ENCODE results near the gene FBXO34.

Gene FBXO34

GRCh38 chr14:55270832-55271571, at the start of gene FBXO34:
TSS of gene FBXO34 (plus strand) at chr14:55271421. CDS start at chr14:55350391, 78,970 bp downstream.
- in situ Hi-C loops (cut with HindIII; ENCODE audit: low sequenced_read_pairs): no loop called here

GRCh38 chr14:55221968-55222367, 49.3 kb upstream of the FBXO34 start:
- in situ Hi-C loops (cut with HindIII; ENCODE audit: low sequenced_read_pairs): no loop called here

GRCh38 chr14:55223364-55223763, 47.9 kb upstream of the FBXO34 start:
- in situ Hi-C loops (cut with HindIII; ENCODE audit: low sequenced_read_pairs): no loop called here

DNA sequence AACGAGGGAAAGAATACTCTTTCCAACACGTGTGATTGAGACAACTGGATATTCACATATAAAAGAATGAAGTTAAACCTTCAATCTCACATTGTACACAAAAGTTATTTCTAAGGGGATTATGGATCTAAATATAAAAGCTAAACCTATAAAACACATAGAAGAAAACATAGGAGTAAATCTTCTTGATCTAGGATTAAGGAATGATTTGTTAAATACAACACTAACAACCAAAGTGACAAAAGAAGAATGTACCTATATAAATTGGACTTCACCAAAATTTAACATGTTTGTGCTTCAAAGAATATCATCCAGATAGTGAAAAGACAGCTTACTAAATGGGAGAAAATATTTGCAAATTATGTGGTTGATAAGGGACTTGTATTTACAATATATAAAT, 43.0 kb upstream of the FBXO34 start:
- in situ Hi-C loops (cut with HindIII; ENCODE audit: low sequenced_read_pairs): no loop called here

GRCh38 chr14:55233591-55233990, 37.6 kb upstream of the FBXO34 start:
- in situ Hi-C loops (cut with HindIII; ENCODE audit: low sequenced_read_pairs): no loop called here

DNA sequence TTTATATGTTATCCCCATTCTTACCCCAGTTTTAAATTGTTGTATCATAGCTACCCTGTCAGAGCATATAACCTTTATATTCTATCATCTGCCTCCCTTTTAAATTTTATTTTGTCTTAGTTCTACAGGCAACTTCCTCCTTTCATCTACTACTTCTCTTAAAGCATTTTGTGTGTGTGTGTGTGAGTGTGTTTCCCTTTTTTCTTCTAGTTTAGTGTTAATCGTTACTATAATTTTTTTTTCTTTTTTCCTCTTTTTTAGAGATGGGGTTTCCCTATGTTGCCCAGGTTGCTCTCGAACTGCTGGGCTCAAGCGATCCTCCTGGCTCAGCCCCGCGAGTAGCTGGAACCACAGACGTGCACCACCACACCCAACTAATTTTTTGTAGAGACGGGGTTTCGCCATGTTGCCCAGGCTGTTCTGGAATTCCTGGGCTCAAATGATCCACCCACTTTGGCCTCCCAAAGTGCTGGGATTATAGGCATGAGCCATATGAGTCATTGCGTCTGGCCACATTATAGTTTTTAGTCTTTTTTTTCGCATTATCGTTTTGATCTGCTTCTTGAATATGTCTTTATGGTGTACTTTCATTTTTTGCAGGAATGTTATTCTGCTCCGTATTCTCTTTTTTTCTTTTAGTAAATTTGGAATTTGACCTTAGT, 33.1 kb upstream of the FBXO34 start:
- in situ Hi-C loops (cut with HindIII; ENCODE audit: low sequenced_read_pairs): no loop called here

GRCh38 chr14:55239320-55239719, 31.9 kb upstream of the FBXO34 start:
- in situ Hi-C loops (cut with HindIII; ENCODE audit: low sequenced_read_pairs): no loop called here

GRCh38 chr14:55240526-55241178, 30.6 kb upstream of the FBXO34 start:
- in situ Hi-C loops (cut with HindIII; ENCODE audit: low sequenced_read_pairs): no loop called here

- in situ Hi-C loops (cut with HindIII; ENCODE audit: low sequenced_read_pairs): no loop called here
These were observed 29.5 kb upstream of the FBXO34 start for GRCh38 chr14:55241673-55242072.

- in situ Hi-C loops (cut with HindIII; ENCODE audit: low sequenced_read_pairs): no loop called here
These were observed 27.8 kb upstream of the FBXO34 start for GRCh38 chr14:55243386-55243785.

DNA sequence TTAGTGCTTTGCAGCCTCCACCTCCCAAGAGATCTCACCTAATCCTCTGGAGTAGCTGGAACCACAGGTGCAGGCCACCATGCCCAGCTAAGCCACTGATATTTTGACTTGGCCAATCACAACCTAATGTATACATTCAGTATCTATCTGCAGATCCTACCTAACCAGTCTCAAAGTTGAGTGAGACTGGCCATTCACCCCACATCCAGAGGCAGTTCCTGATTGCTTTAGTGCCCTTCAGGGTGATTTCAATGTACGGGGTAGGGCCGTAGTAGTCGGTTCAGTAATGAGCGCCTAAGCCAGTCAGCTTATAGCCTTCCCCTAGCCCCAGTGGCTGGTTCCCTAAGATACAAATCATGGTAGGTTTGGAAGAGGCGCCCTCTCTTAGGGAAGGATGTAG, 27.4 kb upstream of the FBXO34 start:
- in situ Hi-C loops (cut with HindIII; ENCODE audit: low sequenced_read_pairs): no loop called here

DNA sequence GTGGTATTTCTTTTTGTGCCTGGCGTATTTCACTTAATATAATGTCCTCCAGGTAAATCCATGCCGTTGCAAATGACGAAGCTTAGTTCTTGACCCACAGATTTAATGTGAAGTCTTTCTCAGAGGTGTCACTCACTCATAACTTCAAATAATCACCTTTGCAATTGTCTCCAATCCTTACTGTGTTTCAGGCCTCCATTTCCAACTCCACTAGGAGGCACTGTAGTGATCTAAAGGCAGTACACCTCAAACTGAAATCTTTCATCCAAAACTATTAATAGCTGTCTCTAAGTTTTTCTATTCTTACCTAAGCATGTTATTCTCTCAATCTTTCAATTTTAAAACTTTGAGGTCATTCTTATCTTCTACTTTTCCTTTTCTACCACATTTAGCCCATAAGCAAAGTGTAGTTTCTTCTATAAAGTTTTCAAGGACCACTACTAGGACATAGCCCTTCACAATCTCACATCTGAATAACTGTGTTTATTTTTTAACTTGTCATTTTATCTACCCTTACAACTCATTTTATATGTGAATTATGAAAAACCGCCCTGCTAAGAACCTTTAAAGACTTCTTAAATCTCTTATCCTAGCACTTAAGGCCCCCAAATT, 25.5 kb upstream of the FBXO34 start:
- in situ Hi-C loops (cut with HindIII; ENCODE audit: low sequenced_read_pairs): no loop called here

GRCh38 chr14:55248411-55248810, 22.8 kb upstream of the FBXO34 start:
- in situ Hi-C loops (cut with HindIII; ENCODE audit: low sequenced_read_pairs): no loop called here

DNA sequence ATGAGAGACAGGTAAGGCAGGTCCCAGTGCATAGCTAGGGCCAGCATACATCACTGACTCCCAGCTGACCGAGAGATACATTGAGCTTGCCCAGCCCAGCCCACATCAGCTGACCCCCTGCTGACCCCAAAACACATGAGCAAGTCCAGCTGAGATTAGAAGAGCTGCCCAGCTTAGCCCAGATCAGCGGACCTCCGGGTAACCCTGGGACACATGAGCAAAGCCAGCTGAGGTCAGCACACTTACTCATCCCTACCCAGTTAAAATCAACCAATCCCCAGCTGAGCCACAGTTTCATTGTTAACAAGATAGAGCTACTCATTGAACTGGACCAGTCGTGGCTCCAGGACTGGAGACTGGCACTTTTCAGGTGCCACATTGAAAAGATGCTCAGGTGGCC, 21.8 kb upstream of the FBXO34 start:
- in situ Hi-C loops (cut with HindIII; ENCODE audit: low sequenced_read_pairs): no loop called here

DNA sequence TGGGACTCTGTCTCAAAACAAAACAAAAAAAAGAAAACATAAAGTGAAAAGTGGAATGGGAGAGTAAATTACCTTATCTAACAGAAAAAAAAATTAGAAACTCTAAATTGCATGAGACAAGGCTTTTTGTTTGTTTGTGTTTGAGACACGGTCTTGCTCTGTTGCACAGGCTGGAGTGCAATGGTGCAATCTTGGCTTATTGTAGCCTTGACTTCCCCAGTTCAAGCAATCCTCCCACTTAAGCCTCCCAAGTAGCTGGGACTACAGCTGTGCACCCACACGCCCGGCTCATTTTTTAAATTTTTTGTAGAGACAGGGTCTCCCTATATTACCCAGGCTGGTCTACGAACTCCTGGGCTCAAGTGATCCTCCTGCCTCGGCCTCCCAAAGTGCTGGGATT, 17.9 kb upstream of the FBXO34 start:
- in situ Hi-C loops (cut with HindIII; ENCODE audit: low sequenced_read_pairs): no loop called here

- in situ Hi-C loops (cut with HindIII; ENCODE audit: low sequenced_read_pairs): no loop called here
These were observed 16.6 kb upstream of the FBXO34 start for GRCh38 chr14:55254581-55254980.

DNA sequence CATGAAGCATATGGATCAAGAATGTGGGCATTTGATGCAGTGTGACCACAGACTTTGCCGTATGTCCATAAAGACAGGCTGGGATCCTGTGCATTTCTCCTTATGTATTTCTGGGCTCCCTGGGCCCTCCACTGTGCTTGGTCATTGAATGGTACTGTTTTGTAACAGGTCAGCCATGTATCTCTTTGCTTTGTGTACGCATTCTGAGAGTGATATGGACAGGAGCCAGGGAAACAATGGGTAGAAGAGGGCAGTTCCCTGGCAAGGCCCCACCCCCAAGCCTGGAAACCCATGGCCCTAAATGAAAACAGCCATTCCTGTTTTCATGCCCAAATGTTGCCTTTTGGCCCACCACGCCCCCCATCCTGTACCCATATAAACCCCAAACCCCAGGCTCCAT, 15.2 kb upstream of the FBXO34 start:
- in situ Hi-C loops (cut with HindIII; ENCODE audit: low sequenced_read_pairs): no loop called here

DNA sequence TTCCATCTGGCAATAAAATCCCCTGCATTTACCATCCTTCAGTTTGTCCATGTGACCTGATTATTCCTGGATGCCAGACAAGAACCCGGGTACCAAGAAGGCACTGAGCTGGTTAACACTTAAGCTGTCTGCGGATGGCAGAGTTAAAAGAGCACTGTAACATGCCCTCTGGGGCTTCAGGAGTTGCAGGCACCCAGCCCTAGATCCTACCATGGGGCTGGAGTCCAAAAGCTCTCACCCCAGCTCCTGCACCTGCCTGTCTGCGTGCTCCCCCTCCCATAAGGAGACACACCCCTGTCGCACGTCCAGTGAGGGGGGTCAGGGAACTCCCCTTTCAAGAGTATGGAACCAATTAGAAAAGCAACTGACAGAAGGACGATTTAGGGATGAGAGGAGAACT, 14.6 kb upstream of the FBXO34 start:
- in situ Hi-C loops (cut with HindIII; ENCODE audit: low sequenced_read_pairs): no loop called here

DNA sequence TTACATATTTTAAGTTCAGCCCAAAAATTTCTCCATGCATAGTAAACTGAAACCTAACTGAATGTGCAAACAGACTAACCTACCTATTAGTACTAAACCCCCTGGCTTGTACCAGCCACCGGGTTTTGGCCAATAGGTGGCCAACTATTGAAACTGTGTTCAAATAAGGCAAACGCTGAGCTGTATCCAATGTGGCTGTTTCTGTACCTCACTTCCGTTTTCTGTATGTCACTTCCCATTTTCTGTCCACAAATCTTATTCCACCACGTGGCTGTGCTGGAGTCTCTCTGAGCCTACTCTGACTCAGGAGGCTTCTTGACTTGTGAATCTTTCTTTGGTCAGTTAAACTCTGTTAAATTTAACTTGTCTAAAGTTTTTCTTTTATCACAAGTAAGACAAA, 6.0 kb upstream of the FBXO34 start:
- in situ Hi-C loops (cut with HindIII; ENCODE audit: low sequenced_read_pairs): no loop called here

GRCh38 chr14:55267820-55268219, 3.4 kb upstream of the FBXO34 start:
- in situ Hi-C loops (cut with HindIII; ENCODE audit: low sequenced_read_pairs): no loop called here

DNA sequence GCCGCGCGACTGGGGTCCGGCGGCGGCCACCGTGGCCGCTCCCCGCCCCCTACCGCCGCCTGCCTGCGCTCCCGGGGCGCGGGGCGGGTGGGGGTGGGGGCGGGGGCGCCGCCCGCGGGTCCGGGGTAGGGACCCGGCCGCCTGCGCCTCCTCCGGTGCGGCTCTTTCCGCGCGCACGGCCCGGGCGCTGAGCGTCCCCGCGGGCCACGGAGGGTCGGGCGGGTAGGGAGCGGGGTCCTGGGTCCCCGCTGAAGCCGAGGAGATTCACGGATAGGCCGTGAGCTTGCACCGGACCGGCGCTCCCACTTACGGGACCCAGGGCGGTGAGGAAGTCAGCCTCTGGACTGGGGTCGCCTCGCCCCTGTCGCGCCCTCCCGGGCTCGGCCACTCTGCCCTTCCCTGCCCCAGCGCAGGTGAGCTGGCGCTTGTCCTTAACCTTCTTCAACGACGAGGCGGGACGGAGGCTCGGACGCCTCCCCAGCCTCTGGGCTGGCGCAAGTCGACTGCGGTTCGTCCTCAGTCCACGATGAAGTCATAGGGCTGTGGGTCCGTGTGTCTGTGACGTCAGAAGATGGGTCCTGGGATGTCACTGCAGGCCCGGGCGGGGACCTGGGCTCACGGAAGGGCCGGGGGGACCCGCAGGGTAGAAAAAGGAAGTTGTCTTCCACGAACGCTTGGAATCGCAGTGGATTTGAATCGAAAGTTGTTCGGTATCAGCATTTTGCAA, 514 bp downstream of the FBXO34 start:
- in situ Hi-C loops (cut with HindIII; ENCODE audit: low sequenced_read_pairs): no loop called here
